Liver (tissue), 3 donors: Measurements from ENCODE around the gene SNX32.

Experiments
- CTCF ChIP-seq: fragments of 150-350 bp; IDR thresholded peaks from 2 replicates; pipeline ENCODE4 v1.5.1; 2017; ENCODE audit warnings: improper control_type of control experiment, low read depth, low read length; ENCODE audit not compliant: missing input control
- EGR1 ChIP-seq, 2 donors: IDR thresholded peaks; 2 replicates each; pipeline ENCODE4 v1.6.1; 2016 to 2018; ENCODE audit warnings: antibody characterized with exemption in 2 of 2, low read depth in 2 of 2
- donor health status: healthy.
- donor health status: healthy.

- TF ChIP-seq CTCF, result no peak
- no peak for TF ChIP-seq EGR1 (IDR thresholded peaks at IDR 0.05; ENCODE audit: low read depth in 2 of 2)
Measured at GRCh38 chr11:65852508-65853245, 18.9 kb downstream of the SNX32 start.
